Endothelial cell of umbilical vein (primary cell): ENCODE results near the gene NRG3. TPM values are rescaled to one million over a fixed set of nuclear protein-coding genes. Genes with fewer than 3 reads are reported as not detected.

Experiments used
- BruUV-seq: library from RNA; stranded (reverse); fragments of 400-500 nt; replicated peaks from 2 replicates; lab custom pipeline; 2021; lab: Mats Ljungman, UMichigan
- CTCF ChIA-PET: fragments of 300-600, 350-600 bp; sonication (Branson Sonifier 250); formaldehyde crosslinking; loops from one replicate; lab custom pipeline; 2021; ENCODE audit warnings: antibody characterized with exemption, inconsistent platforms; lab: Charles Lee
- POLR2A ChIA-PET: fragments of 300-600, 350-600 bp; sonication (Branson Sonifier 250); formaldehyde crosslinking; loops from one replicate; lab custom pipeline; 2021; ENCODE audit warnings: antibody characterized with exemption, inconsistent platforms; lab: Charles Lee
- DNase-seq: peaks from one replicate; pipeline ENCODE4 v3.0.0-alpha.2; 2011; ENCODE audit warnings: low read depth, low spot score
- FAIRE-seq: peaks from 2 replicates; lab custom pipeline; 2011; peaks lifted over from hg19 to GRCh38; lab: Jason Lieb, UNC
- H2AFZ ChIP-seq: 2 replicates; pipeline ENCODE4 v1.6.0; 2012; ENCODE audit warnings: low read depth, low read length, control low read depth, inconsistent platforms
- H3K27ac ChIP-seq: 2 replicates; pipeline ENCODE4 v1.5.1; 2011; ENCODE audit warnings: low read depth, mild to moderate bottlenecking, control low read depth, low read length, moderate library complexity; ENCODE audit not compliant: insufficient read depth
- H3K27me3 ChIP-seq, 2 experiments: 2 replicates each; pipeline versions ENCODE4 v1.6.0 to v1.6.1; 2011; ENCODE audit warnings: low read length in 2 of 2, mixed read lengths in 1 of 2; ENCODE audit not compliant: control insufficient read depth in 2 of 2, insufficient read depth in 2 of 2
- H3K36me3 ChIP-seq, 2 experiments: 2 replicates in 1 of 2; 3 replicates in 1 of 2; pipeline ENCODE4 v1.5.1; 2011; ENCODE audit warnings: low read length in 2 of 2, mild to moderate bottlenecking in 1 of 2, moderate library complexity in 1 of 2; ENCODE audit not compliant: control insufficient read depth in 2 of 2, insufficient read depth in 2 of 2; ENCODE audit errors: extremely low read depth in 1 of 2
- H3K4me1 ChIP-seq: 3 replicates; pipeline ENCODE4 v1.5.1; 2011; ENCODE audit warnings: mild to moderate bottlenecking, low read length; ENCODE audit not compliant: control insufficient read depth, insufficient read depth; ENCODE audit errors: extremely low read depth
- H3K4me2 ChIP-seq: 2 replicates; pipeline ENCODE4 v1.6.1; 2011; ENCODE audit warnings: low read length, control low read depth, mixed read lengths; ENCODE audit not compliant: insufficient read depth
- H3K4me3 ChIP-seq, 3 experiments: fragments of 200-600 bp in 1 of 3; sonication (generic), shearing (Covaris generic) in 1 of 3; replicated peaks in 1 of 3; 2 replicates each; pipeline ENCODE4 v1.5.1; 2011 to 2016; ENCODE audit warnings: control low read depth in 3 of 3, low read length in 3 of 3, mild to moderate bottlenecking in 2 of 3, inconsistent platforms in 1 of 3, low read depth in 1 of 3, moderate library complexity in 1 of 3; ENCODE audit not compliant: insufficient read depth in 1 of 3
- H3K79me2 ChIP-seq: 2 replicates; pipeline ENCODE4 v1.6.0; 2012; ENCODE audit warnings: low read length, inconsistent platforms; ENCODE audit not compliant: control insufficient read depth, insufficient read depth
- H3K9ac ChIP-seq: replicated peaks from 2 replicates; pipeline ENCODE3; 2011; ENCODE audit warnings: low read length, control low read depth; ENCODE audit not compliant: insufficient read depth; ENCODE audit errors: extremely low read depth
- H3K9me1 ChIP-seq: replicated peaks from 3 replicates; pipeline ENCODE4 v1.6.0; 2011; ENCODE audit warnings: mild to moderate bottlenecking, low read length; ENCODE audit not compliant: control insufficient read depth, insufficient read depth; ENCODE audit errors: extremely low read depth
- H3K9me3 ChIP-seq: replicated peaks from 2 replicates; pipeline ENCODE4 v1.5.1; 2012; ENCODE audit warnings: low read length, inconsistent platforms; ENCODE audit not compliant: control insufficient read depth, insufficient read depth
- H4K20me1 ChIP-seq: replicated peaks from 2 replicates; pipeline ENCODE3; 2011; ENCODE audit warnings: mild to moderate bottlenecking, low read length; ENCODE audit not compliant: control insufficient read depth, insufficient read depth; ENCODE audit errors: extremely low read depth
- EZH2 ChIP-seq: IDR thresholded peaks from 2 replicates; pipeline ENCODE4 v1.6.1; 2012; ENCODE audit warnings: borderline replicate concordance, low read depth, mild to moderate bottlenecking, moderate library complexity, low read length, inconsistent platforms; ENCODE audit not compliant: severe bottlenecking
- FOS ChIP-seq: IDR thresholded peaks from 2 replicates; pipeline ENCODE4 v1.6.1; 2011; ENCODE audit warnings: mild to moderate bottlenecking, low read length, moderate library complexity, borderline replicate concordance; ENCODE audit not compliant: insufficient read depth
- GATA2 ChIP-seq: IDR thresholded peaks from 2 replicates; pipeline ENCODE4 v1.7.0; 2011; ENCODE audit warnings: low read depth, mild to moderate bottlenecking, moderate library complexity, mixed read lengths, low read length; ENCODE audit not compliant: insufficient read length, insufficient read depth
- JUN ChIP-seq: IDR thresholded peaks from 2 replicates; pipeline ENCODE4 v1.6.1; 2011; ENCODE audit warnings: borderline replicate concordance, low read depth; ENCODE audit not compliant: insufficient read length, insufficient read depth
- MYC ChIP-seq: IDR thresholded peaks from one replicate; pipeline ENCODE4 v1.6.1; 2011; ENCODE audit warnings: mild to moderate bottlenecking, low read depth, low read length
- POLR2A ChIP-seq: IDR thresholded peaks from 2 replicates; pipeline ENCODE4 v1.6.1; 2012; ENCODE audit warnings: low read depth, mild to moderate bottlenecking, control low read depth, low read length
- POLR2AphosphoS5 ChIP-seq: IDR thresholded peaks from 2 replicates; pipeline ENCODE4 v1.6.1; 2012; ENCODE audit warnings: low read depth, mild to moderate bottlenecking, control low read depth, low read length, moderate library complexity; ENCODE audit not compliant: insufficient read depth
- dilution Hi-C: fragments of 300-500 bp; cut with MboI; formaldehyde crosslinking; loops from one replicate; pipeline ENCODE4 v1.15.0; 2019; ENCODE audit warnings: low sequenced_read_pairs; ENCODE audit not compliant: extremely low pct_ligation_motif_present
- intact Hi-C: fragments of 100-400 bp; cut with micrococcal nuclease; formaldehyde crosslinking; loops from one replicate; pipeline ENCODE4 v1.10.0; 2022
- polyA plus RNA-seq, 4 experiments: library from polyadenylated mRNA; depleted of rRNA in 3 of 4; stranded (reverse) in 3 of 4; unstranded in 1 of 4; fragments of >200 nt; gene quantifications; 2 replicates each; pipeline versions ENCODE4 v1.2.1 to v1.2.3, GENCODE V29; 2011 to 2012; ENCODE audit warnings: missing spikeins in 1 of 4
- total RNA-seq: library from RNA; stranded (reverse); gene quantifications from 2 replicates; pipeline ENCODE4 v1.2.3, GENCODE V29; 2021
- TF ChIP-seq, protein P1 (sequence below): IDR thresholded peaks from 2 replicates; pipeline ENCODE4 v1.6.1; 2011; ENCODE audit not compliant: insufficient read depth, insufficient read length
- TF ChIP-seq, protein P2 (sequence below), 2 donors: IDR thresholded peaks; 1 replicate in 1 of 2; 2 replicates in 1 of 2; pipeline ENCODE4 v1.5.1; 2011; ENCODE audit warnings: low read length in 2 of 2, mild to moderate bottlenecking in 2 of 2, moderate library complexity in 2 of 2, control low read depth in 1 of 2, inconsistent platforms in 1 of 2, low read depth in 1 of 2; ENCODE audit not compliant: insufficient read depth in 1 of 2; ENCODE audit errors: extremely low read depth in 1 of 2

NRG3 gene
- total and polyA plus RNA-seq, 2 donors (not counting 3 experiments of a cell fraction or from before 2014, with no cell fraction given), result 1.9 to 3.9 TPM

DNA sequence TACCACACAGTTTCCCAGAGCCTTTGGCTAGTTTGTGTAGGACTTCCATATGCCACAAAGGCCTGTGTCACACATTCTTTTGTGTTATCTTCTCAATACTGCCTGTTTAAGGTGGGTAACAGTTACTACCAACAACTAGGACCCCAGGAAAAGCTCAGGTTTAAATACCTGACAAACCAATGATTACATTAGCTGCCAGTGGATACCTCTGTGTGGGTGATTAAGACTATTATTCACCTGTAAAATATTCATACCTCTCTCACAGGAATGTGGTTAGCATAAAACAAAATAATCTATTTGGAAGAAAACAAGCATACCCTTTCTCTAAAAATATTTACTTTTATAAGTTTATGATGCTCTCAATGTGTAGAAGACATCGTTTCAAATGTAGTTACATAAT is 1007.7 kb downstream of the NRG3 start:
- no peaks in the 10 kb centered on the region for H3K4me1 ChIP-seq
- H3K4me2 ChIP-seq, result no peak overlapping the region
- H3K27ac ChIP-seq, result no peak overlapping the region
- DNase-seq (no peak), FAIRE-seq (no peak)
- H3K27me3 ChIP-seq, result no peaks in the 10 kb centered on the region
- CTCF ChIA-PET, result no interaction called here
- no peak overlapping the region for H3K4me3 ChIP-seq
- no peaks in the 10 kb centered on the region for H3K36me3 ChIP-seq
- no peak overlapping the region for H2AFZ ChIP-seq
- dilution Hi-C loops (no loop called here), intact Hi-C loops (no loop called here)
- no peaks in the 10 kb centered on the region for H3K9me3 ChIP-seq
- no peak for TF ChIP-seq FOS
- TF ChIP-seq POLR2A, result no peak
- no peak for TF ChIP-seq POLR2AphosphoS5
- TF ChIP-seq, protein P1, sequence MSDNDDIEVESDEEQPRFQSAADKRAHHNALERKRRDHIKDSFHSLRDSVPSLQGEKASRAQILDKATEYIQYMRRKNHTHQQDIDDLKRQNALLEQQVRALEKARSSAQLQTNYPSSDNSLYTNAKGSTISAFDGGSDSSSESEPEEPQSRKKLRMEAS, result no peak
- no peak for TF ChIP-seq MYC
- TF ChIP-seq EZH2, result no peak
- no peak for TF ChIP-seq JUN
- no peak for TF ChIP-seq GATA2
- TF ChIP-seq, protein P2, sequence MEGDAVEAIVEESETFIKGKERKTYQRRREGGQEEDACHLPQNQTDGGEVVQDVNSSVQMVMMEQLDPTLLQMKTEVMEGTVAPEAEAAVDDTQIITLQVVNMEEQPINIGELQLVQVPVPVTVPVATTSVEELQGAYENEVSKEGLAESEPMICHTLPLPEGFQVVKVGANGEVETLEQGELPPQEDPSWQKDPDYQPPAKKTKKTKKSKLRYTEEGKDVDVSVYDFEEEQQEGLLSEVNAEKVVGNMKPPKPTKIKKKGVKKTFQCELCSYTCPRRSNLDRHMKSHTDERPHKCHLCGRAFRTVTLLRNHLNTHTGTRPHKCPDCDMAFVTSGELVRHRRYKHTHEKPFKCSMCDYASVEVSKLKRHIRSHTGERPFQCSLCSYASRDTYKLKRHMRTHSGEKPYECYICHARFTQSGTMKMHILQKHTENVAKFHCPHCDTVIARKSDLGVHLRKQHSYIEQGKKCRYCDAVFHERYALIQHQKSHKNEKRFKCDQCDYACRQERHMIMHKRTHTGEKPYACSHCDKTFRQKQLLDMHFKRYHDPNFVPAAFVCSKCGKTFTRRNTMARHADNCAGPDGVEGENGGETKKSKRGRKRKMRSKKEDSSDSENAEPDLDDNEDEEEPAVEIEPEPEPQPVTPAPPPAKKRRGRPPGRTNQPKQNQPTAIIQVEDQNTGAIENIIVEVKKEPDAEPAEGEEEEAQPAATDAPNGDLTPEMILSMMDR (IDR thresholded peaks at IDR 0.05; ENCODE audit: extremely low read depth in 1 of 2, insufficient read depth in 1 of 2, low read depth in 1 of 2, low read length in 2 of 2), result no peak
- H3K9me1 ChIP-seq, result no peaks in the 10 kb centered on the region
- no TSS peak for BruUV-seq
- POLR2A ChIA-PET, result no interaction called here
- H3K9ac ChIP-seq, result no peak overlapping the region
- H4K20me1 ChIP-seq, result no peaks in the 10 kb centered on the region
- no peaks in the 10 kb centered on the region for H3K79me2 ChIP-seq
